Adrenal gland (tissue), 5 donors: Measurements from ENCODE around the gene WWTR1.

Experiments used
- CTCF ChIP-seq, 6 experiments: fragments of 450-650 bp in 4 of 6; fragments of 200-600 bp in 2 of 6; sonication (generic) in 1 of 6; IDR thresholded peaks; 1 replicate in 5 of 6; 2 replicates in 1 of 6; pipeline versions ENCODE4 v1.5.1 to v1.8.0; 2016 to 2021; ENCODE audit warnings: antibody characterized with exemption in 6 of 6, mild to moderate bottlenecking in 2 of 6, moderate library complexity in 1 of 6
- POLR2A ChIP-seq, 2 donors: fragments of 450-650 bp; IDR thresholded peaks; one replicate each; pipeline ENCODE4 v1.6.1; 2017; ENCODE audit warnings: antibody characterized with exemption in 2 of 2, mild to moderate bottlenecking in 2 of 2, moderate library complexity in 1 of 2
- donor health status: DM: no; HTN: no; CAD: no.

GRCh38 chr3:149673393-149673792 lies 15.6 kb upstream of the WWTR1 start:
- TF ChIP-seq POLR2A (IDR thresholded peaks at IDR 0.05), result no peak
- TF ChIP-seq CTCF (IDR thresholded peaks at IDR 0.05), result no peak
